GM12873 (cell line): ENCODE results near the gene PPBP.

ENCODE experiments used
- CTCF ChIP-seq: IDR thresholded peaks from 2 replicates; pipeline ENCODE4 v1.5.1; 2012; ENCODE audit warnings: low read depth, mild to moderate bottlenecking, moderate library complexity, low read length, control low read depth; ENCODE audit not compliant: insufficient read depth; ENCODE audit errors: missing control alignments

Gene PPBP

DNA sequence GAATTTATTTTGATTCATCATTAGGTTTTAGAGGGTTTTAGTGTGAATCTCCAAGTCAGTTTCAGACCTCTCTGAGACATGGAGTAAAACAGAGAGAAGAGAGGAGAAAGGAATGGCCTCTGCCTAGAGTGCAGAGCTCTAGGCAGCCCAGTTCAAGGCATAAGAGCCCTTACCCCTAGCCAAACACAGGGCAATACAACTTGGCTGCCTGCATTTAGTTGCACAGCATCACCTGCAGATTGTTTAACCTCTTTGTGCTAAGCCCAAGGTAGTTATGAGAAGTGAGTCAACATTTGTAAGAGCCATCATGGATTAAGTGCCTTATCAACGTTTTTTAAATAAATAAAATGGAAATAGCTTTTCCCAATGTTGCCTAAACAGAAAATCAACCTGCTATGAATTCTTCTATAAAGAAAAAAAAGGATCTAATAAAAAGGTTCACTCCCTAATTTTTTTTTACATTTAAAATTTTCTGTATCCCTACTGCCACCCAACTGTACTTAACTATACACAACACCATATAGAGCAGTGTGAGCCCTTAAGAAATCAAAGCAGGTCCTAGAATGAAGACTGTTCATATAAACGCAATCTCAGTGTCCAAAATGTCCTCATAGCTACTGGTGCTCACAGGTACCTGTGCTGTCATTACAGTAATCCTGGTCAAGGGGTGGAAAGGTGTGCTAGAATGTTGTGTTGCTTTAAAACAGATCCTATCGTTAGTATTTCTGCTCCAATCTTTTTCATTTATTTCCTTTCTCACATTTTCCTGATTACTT, 42.1 kb downstream of the PPBP start:
- TF ChIP-seq CTCF = no peak

DNA sequence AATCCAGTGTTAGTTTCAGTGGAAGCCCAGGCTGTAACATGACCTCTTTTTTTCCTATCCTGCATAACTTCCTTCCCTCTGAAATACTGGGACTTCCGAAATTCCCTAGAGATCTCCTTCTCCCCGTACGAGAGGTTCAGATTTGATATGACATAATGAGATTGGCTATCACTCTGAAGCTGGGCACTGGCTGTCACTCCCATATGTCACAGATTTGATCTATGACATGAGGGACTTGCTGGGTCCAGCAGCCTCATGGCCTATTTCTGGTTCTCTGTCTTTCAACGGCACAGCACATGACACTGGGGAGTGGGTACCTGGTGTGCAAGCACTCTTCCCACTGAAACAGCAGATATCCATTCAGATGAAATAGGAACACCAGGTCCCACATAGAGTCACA, 42.9 kb downstream of the PPBP start:
- TF ChIP-seq CTCF = no peak

DNA sequence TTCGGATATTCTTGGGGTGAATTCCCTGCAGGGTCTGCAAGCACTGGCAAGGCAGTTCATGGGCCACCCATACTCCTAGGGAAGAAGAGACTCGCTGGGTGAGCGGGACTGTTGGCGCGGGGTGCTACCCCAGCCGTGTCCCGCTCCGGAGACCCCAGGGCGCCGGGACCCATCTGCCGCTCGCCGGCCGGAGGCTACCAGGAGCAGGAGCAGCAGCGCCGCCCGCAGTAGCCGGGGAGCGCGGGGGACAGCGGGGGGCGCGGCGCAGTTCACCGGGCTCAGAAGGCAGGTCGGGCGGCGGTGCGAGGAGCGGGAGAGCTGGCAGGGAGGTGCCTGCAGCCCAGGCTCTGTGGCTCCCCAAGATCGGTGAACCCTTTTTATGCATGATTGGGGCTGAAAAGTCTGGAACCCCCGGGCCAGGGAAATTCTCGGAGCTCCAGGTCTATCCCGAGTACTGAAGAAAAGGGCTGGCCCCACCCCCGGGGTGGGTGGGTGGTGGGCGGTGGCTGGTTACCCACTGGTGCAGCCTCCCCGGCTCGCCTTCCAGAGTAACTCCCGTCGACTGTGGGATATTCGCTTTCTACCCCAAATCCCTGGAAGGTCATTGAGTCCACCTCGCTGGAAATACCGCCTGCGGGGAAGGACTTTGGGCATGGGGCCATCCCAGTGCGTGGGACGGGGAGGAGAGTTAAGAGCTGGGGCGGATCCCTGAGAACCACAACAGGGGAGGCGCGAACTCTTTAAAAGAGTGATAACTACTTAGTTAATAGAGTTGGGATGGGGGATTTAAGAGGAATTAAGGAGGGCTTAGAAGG, 43.7 kb downstream of the PPBP start:
- no peak for TF ChIP-seq CTCF

DNA sequence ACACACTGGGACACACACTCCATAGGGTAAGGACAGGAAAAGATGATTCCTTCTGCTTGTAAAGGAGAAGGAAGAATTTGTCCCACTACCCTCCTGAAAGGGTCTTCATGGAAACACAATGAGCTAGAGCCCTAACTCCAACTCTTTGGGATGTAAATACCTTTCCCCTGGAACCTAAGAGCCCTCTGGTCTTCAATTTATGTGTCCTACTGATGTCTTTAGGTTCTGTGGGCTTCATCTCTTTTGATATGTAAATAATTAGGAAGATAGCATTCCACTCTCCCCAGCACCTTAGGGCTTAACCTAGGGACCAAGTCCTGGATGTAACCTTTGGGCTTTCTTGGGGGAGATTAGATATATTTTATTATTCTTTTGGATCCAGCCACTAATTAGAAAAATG, 44.4 kb downstream of the PPBP start:
- no peak for TF ChIP-seq CTCF

GRCh38 chr4:73936969-73937368, 51.0 kb downstream of the PPBP start:
- no peak for TF ChIP-seq CTCF
